Inflammatory macrophage treated with lipopolysaccharide for 1 hour (primary cell): ENCODE results near the gene ATP6V0E2.

Experiments used
- DNase-seq, 2 donors: peaks; one replicate each; pipeline ENCODE4 v3.0.0-alpha.2; 2020 to 2022

The ATP6V0E2 gene

GRCh38 chr7:149838992-149839408 lies 34.8 kb upstream of the ATP6V0E2 start:
- no peak for DNase-seq

GRCh38 chr7:149839933-149840332 lies 33.8 kb upstream of the ATP6V0E2 start:
- DNase-seq = no peak

GRCh38 chr7:149843566-149843965 lies 30.2 kb upstream of the ATP6V0E2 start:
- DNase-seq = no peak

GRCh38 chr7:149844445-149844844 lies 29.3 kb upstream of the ATP6V0E2 start:
- no peak for DNase-seq

GRCh38 chr7:149845257-149845980 lies 28.4 kb upstream of the ATP6V0E2 start:
- no peak for DNase-seq

GRCh38 chr7:149846021-149846420 lies 27.7 kb upstream of the ATP6V0E2 start:
- DNase-seq = no peak

- no peak for DNase-seq
Observed at GRCh38 chr7:149846436-149847046, 27.2 kb upstream of the ATP6V0E2 start.

- no peak for DNase-seq
Observed at GRCh38 chr7:149849174-149849573, 24.6 kb upstream of the ATP6V0E2 start.

GRCh38 chr7:149850007-149850594 lies 23.7 kb upstream of the ATP6V0E2 start:
- no peak for DNase-seq

GRCh38 chr7:149850716-149851115 lies 23.1 kb upstream of the ATP6V0E2 start:
- DNase-seq = no peak

GRCh38 chr7:149851449-149851848 lies 22.3 kb upstream of the ATP6V0E2 start:
- no peak for DNase-seq

- no peak for DNase-seq
Observed at GRCh38 chr7:149853157-149853556, 20.6 kb upstream of the ATP6V0E2 start.

GRCh38 chr7:149854611-149855360 lies 19.0 kb upstream of the ATP6V0E2 start:
- no peak for DNase-seq

GRCh38 chr7:149855361-149856305 lies 18.1 kb upstream of the ATP6V0E2 start:
- DNase-seq = no peak

- no peak for DNase-seq
Observed at GRCh38 chr7:149856583-149856982, 17.2 kb upstream of the ATP6V0E2 start.

- DNase-seq = no peak
Observed at GRCh38 chr7:149859369-149859768, 14.4 kb upstream of the ATP6V0E2 start.

GRCh38 chr7:149859876-149860275 lies 13.9 kb upstream of the ATP6V0E2 start:
- DNase-seq = no peak

GRCh38 chr7:149860821-149861727 lies 12.7 kb upstream of the ATP6V0E2 start:
- peak in 1 of 2 donors; percentile 4 for DNase-seq

GRCh38 chr7:149861728-149862045 lies 12.1 kb upstream of the ATP6V0E2 start:
- DNase-seq = no peak

- DNase-seq = no peak
Observed at GRCh38 chr7:149862156-149862555, 11.6 kb upstream of the ATP6V0E2 start.

- no peak for DNase-seq
Observed at GRCh38 chr7:149863500-149863899, 10.3 kb upstream of the ATP6V0E2 start.
